Heart left ventricle (tissue), 16 donors: ENCODE results near the gene MEF2D. TPM values are rescaled to one million over a fixed set of nuclear protein-coding genes. Genes with fewer than 3 reads are reported as not detected.

Experiments
- ATAC-seq, 4 donors: fragments of 200-7000 bp; cut with Tn5 transposase; one replicate each; pipeline ENCODE4 v1.9.1; 2020 to 2022; ENCODE audit warnings: moderate library complexity in 4 of 4, mild to moderate bottlenecking in 3 of 4, moderate number of reproducible peaks in 1 of 4
- DNase-seq, 5 donors: peaks; one replicate each; pipeline ENCODE4 v3.0.0-alpha.2; 2020
- H3K27ac ChIP-seq, 12 donors: fragments of 200-600 bp; sonication (generic) in 4 of 12; one replicate each; pipeline versions ENCODE4 v1.5.0 to v1.8.0; 2016 to 2022; ENCODE audit warnings: mild to moderate bottlenecking in 2 of 12
- H3K27me3 ChIP-seq, 9 donors: fragments of 200-600 bp; sonication (generic) in 2 of 9; one replicate each; pipeline versions ENCODE4 v1.5.1 to v1.8.0; 2016 to 2022; ENCODE audit warnings: mild to moderate bottlenecking in 3 of 9
- H3K36me3 ChIP-seq, 9 donors: fragments of 200-600 bp; sonication (generic) in 2 of 9; one replicate each; pipeline versions ENCODE4 v1.5.0 to v1.8.0; 2018 to 2022; ENCODE audit warnings: mild to moderate bottlenecking in 2 of 9
- H3K4me1 ChIP-seq, 12 donors: fragments of 200-600 bp; sonication (generic) in 4 of 12; one replicate each; pipeline versions ENCODE4 v1.5.0 to v1.8.0; 2016 to 2022; ENCODE audit warnings: mild to moderate bottlenecking in 3 of 12
- H3K4me3 ChIP-seq, 12 donors: fragments of 200-600 bp; sonication (generic) in 4 of 12; one replicate each; pipeline versions ENCODE4 v1.5.0 to v1.8.0; 2017 to 2022; ENCODE audit warnings: mild to moderate bottlenecking in 9 of 12, moderate library complexity in 4 of 12
- H3K9me3 ChIP-seq, 12 donors: fragments of 200-600 bp; sonication (generic) in 4 of 12; one replicate each; pipeline versions ENCODE4 v1.5.0 to v1.8.0; 2016 to 2022; ENCODE audit warnings: mild to moderate bottlenecking in 1 of 12
- POLR2A ChIP-seq, 2 donors: fragments of 450-650 bp; IDR thresholded peaks; one replicate each; pipeline ENCODE4 v1.6.1; 2017; ENCODE audit warnings: antibody characterized with exemption in 2 of 2, mild to moderate bottlenecking in 2 of 2, moderate library complexity in 2 of 2
- WGBS, 4 donors: extraction: QIAGEN DNeasy Blood & Tissue Kit in 2 of 4; methylation state at CpG; one replicate each; pipeline versions ENCODE4 v1.1.5 to v1.1.7; 2013 to 2018; 5-methylcytosine and 5-hydroxymethylcytosine counted together
- intact Hi-C, 10 donors: fragments of 100-400 bp; cut with DNase I; formaldehyde crosslinking; loops; one replicate each; pipeline versions ENCODE4 v1.11.1 to v1.14.2; 2022
- polyA plus RNA-seq, 2 donors: library from polyadenylated mRNA; stranded (reverse); fragments of 200-250 nt; gene quantifications; one replicate each; pipeline ENCODE4 v1.2.3, GENCODE V29; 2013
- total RNA-seq, 9 donors: library from RNA; depleted of rRNA in 2 of 9; stranded (reverse); fragments of >200 nt in 2 of 9; fragmentation: NEBNext Ultra II Directional in 3 of 9; extraction: Animal tissue kit (Norgen Biotek cat#: 25700) in 3 of 9; gene quantifications; one replicate each; pipeline versions ENCODE4 v1.1.0 to v1.2.4, GENCODE V29; 2016 to 2023
- TF ChIP-seq, protein P1 (sequence below), 12 donors: fragments of 200-600 bp; sonication (generic) in 4 of 12; IDR thresholded peaks; one replicate each; pipeline versions ENCODE4 v1.5.0 to v1.8.0; 2018 to 2022; ENCODE audit warnings: antibody characterized with exemption in 12 of 12, mild to moderate bottlenecking in 5 of 12
- donor health status: ischemic (EF 13 %, LVEDD 7.1; RV severe dilation, severe dysfunction).
- donor health status: healthy with polysubstance abuse.
- donor health status: DM: no; HTN: yes; CAD: no.
- donor health status: DM: no; HTN: no; CAD: no.
- donor health status: ischemic (EF 25% LVEDD 6.9; RV normal size, moderate dysfunction).
- donor health status: ischemic (EF 25% LVEDD 5.7; RV mildly dilated, moderate dysfunction).
- donor health status: healthy.
- donor health status: DM: yes; HTN: yes; CAD: no.
- donor health status: ischemic (EF 35%, LVEDD 5.7; RV mildly dilated, moderate dysfunction).
- donor health status: nonischemic (EF 11% LVEDD 7.7; RV severe dilation, severe dysfunction).
- donor health status: DM: yes; HTN: yes; CAD: no.
- donor health status: PGD.
- donor health status: ischemic (EF 29% LVEDD 5.4; RV normal size, mild dysfunction).
- donor health status: nonischemic (EF 23%, LVEDD 6.1; RV moderate dilation, normal function).

The MEF2D gene
- total and polyA plus RNA-seq, 11 donors = 40.5 to 203 (median 92.3) TPM

DNA sequence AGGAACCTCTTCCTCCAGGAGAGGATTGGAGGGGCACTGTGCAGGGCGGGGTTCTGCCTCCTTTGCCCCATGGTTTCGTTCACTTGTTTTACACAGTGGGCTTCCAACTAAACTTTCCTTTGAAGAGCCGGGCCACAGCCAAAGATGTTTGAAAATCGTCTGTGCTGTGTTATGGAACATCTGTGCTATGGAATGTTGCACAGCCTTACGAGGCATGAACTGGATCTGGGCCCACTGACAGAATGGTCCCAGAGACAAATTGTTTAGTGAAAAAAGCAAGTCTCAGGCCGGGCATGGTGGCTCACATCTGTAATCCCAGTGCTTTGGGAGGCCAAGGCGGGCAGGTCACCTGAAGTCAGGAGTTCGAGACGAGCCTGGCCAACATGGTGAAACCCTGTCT, 12.6 kb upstream of the MEF2D start:
- ATAC-seq (no peak), DNase-seq (no peak)
- H3K4me3 ChIP-seq = no peak overlapping the region
- WGBS, 4 donors = 77 to 85% (median 81%) methylated on average over 9 of the region's 9 CpGs
- no peaks in the 10 kb centered on the region for H3K9me3 ChIP-seq
- H3K27ac ChIP-seq = peak overlapping the region in 1 of 12 donors; percentile 35
- H3K36me3 ChIP-seq = no peaks in the 10 kb centered on the region
- intact Hi-C loops = loop anchor here in 3 of 10 donors (5.0 to 10.0 kb wide), 2 partner anchors 52 to 69 kb away; no protein-coding TSS in a partner anchor
- TF ChIP-seq, protein P1, sequence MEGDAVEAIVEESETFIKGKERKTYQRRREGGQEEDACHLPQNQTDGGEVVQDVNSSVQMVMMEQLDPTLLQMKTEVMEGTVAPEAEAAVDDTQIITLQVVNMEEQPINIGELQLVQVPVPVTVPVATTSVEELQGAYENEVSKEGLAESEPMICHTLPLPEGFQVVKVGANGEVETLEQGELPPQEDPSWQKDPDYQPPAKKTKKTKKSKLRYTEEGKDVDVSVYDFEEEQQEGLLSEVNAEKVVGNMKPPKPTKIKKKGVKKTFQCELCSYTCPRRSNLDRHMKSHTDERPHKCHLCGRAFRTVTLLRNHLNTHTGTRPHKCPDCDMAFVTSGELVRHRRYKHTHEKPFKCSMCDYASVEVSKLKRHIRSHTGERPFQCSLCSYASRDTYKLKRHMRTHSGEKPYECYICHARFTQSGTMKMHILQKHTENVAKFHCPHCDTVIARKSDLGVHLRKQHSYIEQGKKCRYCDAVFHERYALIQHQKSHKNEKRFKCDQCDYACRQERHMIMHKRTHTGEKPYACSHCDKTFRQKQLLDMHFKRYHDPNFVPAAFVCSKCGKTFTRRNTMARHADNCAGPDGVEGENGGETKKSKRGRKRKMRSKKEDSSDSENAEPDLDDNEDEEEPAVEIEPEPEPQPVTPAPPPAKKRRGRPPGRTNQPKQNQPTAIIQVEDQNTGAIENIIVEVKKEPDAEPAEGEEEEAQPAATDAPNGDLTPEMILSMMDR (IDR thresholded peaks at IDR 0.05) = no peak
- TF ChIP-seq POLR2A (IDR thresholded peaks at IDR 0.05) = no peak
- H3K27me3 ChIP-seq = no peaks in the 10 kb centered on the region
- H3K4me1 ChIP-seq = peaks cover 3 to 35% (median 20%) of the 10 kb centered on the region in 12 donors

DNA sequence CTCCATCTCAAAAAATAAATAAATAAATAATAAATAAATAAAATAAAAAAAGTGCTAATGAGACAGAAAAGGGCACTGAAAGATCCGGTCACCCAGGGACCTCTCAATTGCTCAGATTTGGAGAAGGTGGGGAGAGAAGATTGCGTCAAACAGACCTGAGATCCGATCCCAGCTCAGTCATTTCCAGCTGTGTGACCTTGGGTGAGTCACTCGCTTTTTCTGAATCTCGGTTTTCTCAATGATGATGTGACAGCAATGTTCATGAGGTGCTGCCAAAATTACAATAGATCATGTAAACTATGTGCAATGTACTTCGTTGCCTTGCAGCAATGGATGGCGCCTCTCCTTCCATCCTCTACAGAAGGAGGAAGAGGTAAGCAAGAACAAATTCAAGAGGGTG, 11.1 kb upstream of the MEF2D start:
- H3K4me1 ChIP-seq = peaks cover 3 to 38% (median 25%) of the 10 kb centered on the region in 12 donors
- no peak for ATAC-seq
- 84 to 89% (median 86%) methylated on average over 7 of the region's 7 CpGs for WGBS, 4 donors
- H3K4me3 ChIP-seq = no peak overlapping the region
- intact Hi-C loops = loop anchor here in 3 of 10 donors (5.0 to 10.0 kb wide), 2 partner anchors 53 to 71 kb away; no protein-coding TSS in a partner anchor
- no peaks in the 10 kb centered on the region for H3K36me3 ChIP-seq
- peak overlapping the region in 9 of 12 donors; percentile 88 to 100 (median 99) for H3K27ac ChIP-seq
- H3K27me3 ChIP-seq = no peaks in the 10 kb centered on the region
- DNase-seq = no peak
- H3K9me3 ChIP-seq = no peaks in the 10 kb centered on the region
- TF ChIP-seq POLR2A (IDR thresholded peaks at IDR 0.05) = no peak
- TF ChIP-seq, protein P1 (IDR thresholded peaks at IDR 0.05) = no peak

DNA sequence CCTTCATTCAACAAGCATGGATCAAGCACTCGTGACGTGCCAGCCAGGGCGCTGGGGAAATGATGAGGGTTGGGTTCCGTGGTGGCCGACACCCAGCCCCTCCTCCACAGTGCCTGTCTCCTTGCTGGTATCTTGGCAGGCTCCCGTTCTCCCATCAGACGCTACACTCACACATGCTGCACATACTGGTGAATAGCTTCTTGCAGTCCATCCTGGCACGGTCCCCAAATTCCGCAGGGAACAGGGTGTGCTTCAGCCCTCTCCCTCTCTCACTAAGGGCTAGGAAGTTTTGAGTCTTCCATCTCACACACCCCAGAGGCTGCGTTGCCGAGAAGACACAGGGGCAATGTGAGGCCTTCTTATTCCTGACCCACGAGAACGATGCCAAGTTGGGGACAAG, 10.1 kb upstream of the MEF2D start:
- intact Hi-C loops = loop anchor here in 3 of 10 donors (5.0 to 10.0 kb wide), 2 partner anchors 54 to 72 kb away; no protein-coding TSS in a partner anchor
- Histone ChIP-seq H3K27me3 (no peaks in the 10 kb centered on the region), H3K27ac (peak overlapping the region; percentile 60 to 100 (median 98)), H3K4me1 (peaks cover 3 to 46% (median 33%) of the 10 kb centered on the region in 12 donors), H3K36me3 (no peaks in the 10 kb centered on the region), H3K4me3 (no peak overlapping the region), H3K9me3 (no peaks in the 10 kb centered on the region)
- ATAC-seq = peak; percentile 66 to 79 (median 74)
- TF ChIP-seq POLR2A (IDR thresholded peaks at IDR 0.05) = no peak
- TF ChIP-seq, protein P1 (IDR thresholded peaks at IDR 0.05) = no peak
- WGBS, 4 donors = 36 to 47% (median 42%) methylated on average over 10 to 13 of the region's 13 CpGs
- DNase-seq = peak; percentile 81 to 95 (median 86)

DNA sequence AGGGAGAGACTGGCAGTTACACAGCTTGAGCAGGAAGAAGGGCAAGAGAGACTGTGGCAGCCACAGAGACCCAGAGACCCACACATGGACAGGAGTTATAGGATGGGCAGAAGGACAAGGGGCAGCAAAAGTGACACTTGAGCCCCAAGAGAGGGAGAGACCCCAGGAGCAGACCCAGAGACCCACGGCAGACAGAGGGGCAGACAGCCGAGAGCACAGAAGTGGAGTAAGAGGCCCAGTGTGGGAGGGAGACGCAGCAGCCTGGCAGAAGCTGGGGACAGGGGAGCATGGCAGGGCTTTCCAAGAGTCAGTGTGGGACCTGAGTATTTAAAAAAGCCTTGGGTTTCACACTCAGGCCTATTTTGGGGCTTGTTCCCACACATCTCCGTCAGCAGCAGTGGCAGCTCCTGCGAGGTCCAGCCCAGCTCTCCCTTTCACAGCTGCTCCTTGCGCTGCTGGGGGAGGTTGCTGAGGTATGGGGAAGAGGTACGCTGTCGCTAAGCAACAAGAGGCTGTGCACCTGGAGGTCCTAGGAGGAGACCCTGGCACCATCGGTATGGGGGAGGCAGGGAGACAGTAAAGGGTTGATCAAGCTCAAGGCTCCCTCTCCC, 9.0 kb upstream of the MEF2D start:
- intact Hi-C loops = loop anchor here in 9 of 10 donors (5.0 to 10.0 kb wide), 6 partner anchors 55 to 385 kb away; partner anchors contain the start of genes NAXE (in 2 of the 9) and GPATCH4 (in 1 of the 9)
- peaks cover 4 to 54% (median 40%) of the 10 kb centered on the region in 12 donors for H3K4me1 ChIP-seq

More for the DNA sequence above, 9.0 kb upstream of the MEF2D start:
- H3K36me3 ChIP-seq = no peaks in the 10 kb centered on the region
- H3K27me3 ChIP-seq = no peaks in the 10 kb centered on the region
- no peak overlapping the region for H3K4me3 ChIP-seq
- DNase-seq = no peak
- no peak for ATAC-seq
- peak overlapping the region; percentile 88 to 100 (median 98) for H3K27ac ChIP-seq
- WGBS, 4 donors = 57 to 74% (median 71%) methylated on average over 9 of the region's 9 CpGs
- TF ChIP-seq, protein P1 (IDR thresholded peaks at IDR 0.05) = no peak
- no peak for TF ChIP-seq POLR2A (IDR thresholded peaks at IDR 0.05)
- no peaks in the 10 kb centered on the region for H3K9me3 ChIP-seq
